ENCODE data around the gene PAQR7.

The PAQR7 gene

GRCh38 chr1:25889470-25889869 is 14.0 kb upstream of the PAQR7 start:
- H4K20me1 ChIP-seq (ENCODE audit: insufficient read depth): no peaks in the 10 kb centered on the region

GRCh38 chr1:25888426-25888987 is 13.0 kb upstream of the PAQR7 start:
- no peak overlapping the region for H3K4me2 ChIP-seq
- H3K27me3 ChIP-seq (ENCODE audit: insufficient read depth, low read depth): no peaks in the 10 kb centered on the region
- no peak overlapping the region for H3K9ac ChIP-seq
- no peak for TF ChIP-seq CTCF (conservative IDR thresholded peaks at IDR 0.05; ENCODE audit: low read depth, low read length)
- no peak overlapping the region for H2AFZ ChIP-seq (ENCODE audit: low read depth)
- H3K36me3 ChIP-seq (ENCODE audit: insufficient read depth): no peaks in the 10 kb centered on the region
- H3K4me3 ChIP-seq (IDR thresholded peaks at IDR 0.05; ENCODE audit: insufficient read depth, low read depth, low read length): no peak overlapping the region
- no peaks in the 10 kb centered on the region for H3K79me2 ChIP-seq (ENCODE audit: insufficient read depth, low read depth)
- H3K27ac ChIP-seq: no peak overlapping the region
- no peaks in the 10 kb centered on the region for H3K4me1 ChIP-seq (ENCODE audit: low read depth, poor library complexity, severe bottlenecking)
- no peaks in the 10 kb centered on the region for H4K20me1 ChIP-seq (ENCODE audit: insufficient read depth)

More at GRCh38 chr1:25889470-25889869, 14.0 kb upstream of the PAQR7 start:
- H3K9ac ChIP-seq: no peak overlapping the region
- H3K79me2 ChIP-seq (ENCODE audit: insufficient read depth, low read depth): no peaks in the 10 kb centered on the region
- H3K27ac ChIP-seq: no peak overlapping the region
- H3K4me1 ChIP-seq (ENCODE audit: low read depth, poor library complexity, severe bottlenecking): no peaks in the 10 kb centered on the region
- H2AFZ ChIP-seq (ENCODE audit: low read depth): no peak overlapping the region
- H3K4me3 ChIP-seq (IDR thresholded peaks at IDR 0.05; ENCODE audit: insufficient read depth, low read depth, low read length): no peak overlapping the region
- H3K36me3 ChIP-seq (ENCODE audit: insufficient read depth): no peaks in the 10 kb centered on the region
- TF ChIP-seq CTCF (conservative IDR thresholded peaks at IDR 0.05; ENCODE audit: low read depth, low read length): no peak
- H3K4me2 ChIP-seq: no peak overlapping the region
- H3K27me3 ChIP-seq (ENCODE audit: insufficient read depth, low read depth): no peaks in the 10 kb centered on the region

GRCh38 chr1:25885602-25886001 is 10.1 kb upstream of the PAQR7 start:
- H3K4me2 ChIP-seq: no peak overlapping the region
- H3K79me2 ChIP-seq (ENCODE audit: insufficient read depth, low read depth): no peaks in the 10 kb centered on the region
- no peak overlapping the region for H3K27ac ChIP-seq
- TF ChIP-seq CTCF (conservative IDR thresholded peaks at IDR 0.05; ENCODE audit: low read depth, low read length): no peak
- no peaks in the 10 kb centered on the region for H3K4me1 ChIP-seq (ENCODE audit: low read depth, poor library complexity, severe bottlenecking)
- H2AFZ ChIP-seq (ENCODE audit: low read depth): no peak overlapping the region
- no peak overlapping the region for H3K4me3 ChIP-seq (IDR thresholded peaks at IDR 0.05; ENCODE audit: insufficient read depth, low read depth, low read length)
- H3K27me3 ChIP-seq (ENCODE audit: insufficient read depth, low read depth): no peaks in the 10 kb centered on the region
- H3K36me3 ChIP-seq (ENCODE audit: insufficient read depth): no peaks in the 10 kb centered on the region
- no peaks in the 10 kb centered on the region for H4K20me1 ChIP-seq (ENCODE audit: insufficient read depth)
- no peak overlapping the region for H3K9ac ChIP-seq

GRCh38 chr1:25881266-25881665 is 5.8 kb upstream of the PAQR7 start:
- Histone ChIP-seq H2AFZ (ENCODE audit: low read depth) (no peak overlapping the region), H3K4me3 (IDR thresholded peaks at IDR 0.05; ENCODE audit: insufficient read depth, low read depth, low read length) (no peak overlapping the region), H3K27ac (no peak overlapping the region), H3K79me2 (ENCODE audit: insufficient read depth, low read depth) (no peaks in the 10 kb centered on the region), H3K9ac (no peak overlapping the region), H4K20me1 (ENCODE audit: insufficient read depth) (no peaks in the 10 kb centered on the region), H3K27me3 (ENCODE audit: insufficient read depth, low read depth) (0 out of 2 replicates have a peak, but pooled peaks cover under 1% of the 10 kb centered on the region), H3K4me2 (no peak overlapping the region), H3K4me1 (ENCODE audit: low read depth, poor library complexity, severe bottlenecking) (no peaks in the 10 kb centered on the region), H3K36me3 (ENCODE audit: insufficient read depth) (no peaks in the 10 kb centered on the region)
- no peak for TF ChIP-seq CTCF (conservative IDR thresholded peaks at IDR 0.05; ENCODE audit: low read depth, low read length)
